ENCODE measurements around the gene HDX.
"Not testable (repeated sequence)": the region's sequence is repeated elsewhere in the genome, so short reads cannot be mapped to it uniquely, and the experiment has no call there.

HDX gene, protein sequence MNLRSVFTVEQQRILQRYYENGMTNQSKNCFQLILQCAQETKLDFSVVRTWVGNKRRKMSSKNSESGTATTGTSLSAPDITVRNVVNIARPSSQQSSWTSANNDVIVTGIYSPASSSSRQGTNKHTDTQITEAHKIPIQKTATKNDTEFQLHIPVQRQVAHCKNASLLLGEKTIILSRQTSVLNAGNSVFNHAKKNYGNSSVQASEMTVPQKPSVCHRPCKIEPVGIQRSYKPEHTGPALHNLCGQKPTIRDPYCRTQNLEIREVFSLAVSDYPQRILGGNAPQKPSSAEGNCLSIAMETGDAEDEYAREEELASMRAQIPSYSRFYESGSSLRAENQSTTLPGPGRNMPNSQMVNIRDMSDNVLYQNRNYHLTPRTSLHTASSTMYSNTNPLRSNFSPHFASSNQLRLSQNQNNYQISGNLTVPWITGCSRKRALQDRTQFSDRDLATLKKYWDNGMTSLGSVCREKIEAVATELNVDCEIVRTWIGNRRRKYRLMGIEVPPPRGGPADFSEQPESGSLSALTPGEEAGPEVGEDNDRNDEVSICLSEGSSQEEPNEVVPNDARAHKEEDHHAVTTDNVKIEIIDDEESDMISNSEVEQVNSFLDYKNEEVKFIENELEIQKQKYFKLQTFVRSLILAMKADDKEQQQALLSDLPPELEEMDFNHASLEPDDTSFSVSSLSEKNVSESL

DNA sequence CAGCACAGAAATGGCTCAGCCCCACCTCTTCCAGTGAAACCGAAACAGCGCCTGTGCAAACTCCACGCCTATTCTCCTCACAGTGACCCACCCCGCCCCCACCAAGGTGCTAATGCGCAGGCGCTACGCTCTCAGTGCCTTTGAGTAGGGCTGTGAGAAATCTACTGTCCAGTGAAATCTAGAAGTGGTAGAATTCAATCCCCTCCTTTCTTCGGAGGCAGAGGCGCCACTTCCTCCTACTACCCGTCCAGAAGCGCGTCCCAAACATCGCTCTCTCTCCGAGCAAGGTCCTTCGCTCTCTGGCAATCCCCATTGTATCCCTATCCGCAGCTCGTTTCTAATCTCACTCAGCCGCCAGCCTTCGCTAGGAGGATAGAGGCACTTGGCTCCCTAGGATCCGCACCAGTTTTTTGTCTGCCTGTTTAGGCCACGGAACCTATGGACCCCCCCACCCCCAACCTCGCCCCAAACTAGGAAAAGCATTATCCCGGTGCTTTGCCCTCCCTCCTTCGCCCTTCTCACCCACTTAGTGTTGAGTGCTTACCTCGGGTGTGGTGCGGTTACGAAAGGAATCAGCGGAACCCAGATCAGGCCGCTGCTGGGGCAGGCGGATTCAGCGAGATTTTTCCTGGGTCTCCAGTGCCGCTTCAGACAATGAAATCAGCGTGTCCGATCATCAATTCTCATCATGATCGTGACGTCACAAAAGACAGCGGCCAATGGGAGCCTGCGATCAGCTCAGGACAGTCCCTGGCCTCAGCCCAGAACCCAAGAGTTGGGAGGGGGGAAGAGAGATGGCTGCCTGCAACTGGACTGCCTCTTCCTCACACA, at the start of gene HDX:
TSS of gene HDX (minus strand) at position 656 of the 831 bp plus-strand sequence. CDS start 27,056 bp downstream, outside the sequence.
- FAIRE-seq, result no peak

DNA sequence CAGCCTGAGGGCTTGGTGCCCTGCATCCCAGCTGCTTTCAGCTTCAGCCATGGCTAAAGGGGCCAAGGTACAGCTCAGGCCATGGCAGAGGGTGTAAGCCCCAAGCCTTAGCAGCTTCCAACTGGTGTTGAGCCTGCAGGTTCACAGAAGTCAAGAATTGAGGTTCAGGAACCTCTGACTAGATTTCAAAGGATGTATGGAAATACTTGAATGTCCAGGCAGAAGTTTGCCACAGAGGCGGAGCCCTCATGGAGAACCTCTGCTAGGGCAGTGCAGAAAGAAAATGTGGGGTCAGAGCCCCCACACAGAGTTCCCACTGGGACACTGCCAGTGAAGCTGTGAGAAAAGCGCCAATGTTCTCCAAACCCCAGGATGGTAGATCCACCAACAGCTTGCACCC, 39.1 kb upstream of the HDX start:
- FAIRE-seq, result not testable (repeated sequence)

DNA sequence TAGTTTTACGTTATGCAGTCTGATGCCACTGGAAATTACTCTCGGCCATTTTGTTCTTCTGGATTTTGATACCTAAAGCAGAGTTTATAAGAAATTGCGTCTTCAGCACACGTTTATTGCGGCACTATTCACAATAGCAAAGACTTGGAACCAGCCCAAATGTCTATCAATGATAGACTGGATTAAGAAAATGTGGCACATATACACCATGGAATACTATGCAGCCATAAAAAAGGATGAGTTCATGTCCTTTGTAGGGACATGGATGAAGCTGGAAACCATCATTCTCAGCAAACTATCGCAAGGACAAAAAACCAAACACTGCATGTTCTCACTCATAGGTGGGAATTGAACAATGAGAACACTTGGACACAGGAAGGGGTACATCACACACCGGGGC, 35.4 kb upstream of the HDX start:
- not testable (repeated sequence) for FAIRE-seq

DNA sequence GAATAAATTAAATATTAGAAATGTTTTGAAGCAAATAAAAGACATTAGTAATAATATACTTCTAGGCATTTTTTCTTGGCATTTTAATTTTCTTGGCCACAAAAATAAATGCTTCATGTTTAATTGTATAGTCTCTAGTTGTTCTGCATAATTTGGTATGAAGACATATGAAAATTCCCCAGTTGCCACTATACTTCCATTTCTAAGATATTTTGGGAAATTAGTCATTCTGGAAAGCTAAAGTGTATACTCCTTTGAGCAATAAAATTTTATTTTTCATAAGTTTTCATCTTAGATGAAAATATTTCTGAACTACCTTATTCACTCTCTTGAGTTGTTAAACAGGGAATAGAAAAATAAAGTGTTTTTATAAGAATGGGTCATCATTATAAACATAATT, 13.8 kb downstream of the HDX start:
- no peak for FAIRE-seq

DNA sequence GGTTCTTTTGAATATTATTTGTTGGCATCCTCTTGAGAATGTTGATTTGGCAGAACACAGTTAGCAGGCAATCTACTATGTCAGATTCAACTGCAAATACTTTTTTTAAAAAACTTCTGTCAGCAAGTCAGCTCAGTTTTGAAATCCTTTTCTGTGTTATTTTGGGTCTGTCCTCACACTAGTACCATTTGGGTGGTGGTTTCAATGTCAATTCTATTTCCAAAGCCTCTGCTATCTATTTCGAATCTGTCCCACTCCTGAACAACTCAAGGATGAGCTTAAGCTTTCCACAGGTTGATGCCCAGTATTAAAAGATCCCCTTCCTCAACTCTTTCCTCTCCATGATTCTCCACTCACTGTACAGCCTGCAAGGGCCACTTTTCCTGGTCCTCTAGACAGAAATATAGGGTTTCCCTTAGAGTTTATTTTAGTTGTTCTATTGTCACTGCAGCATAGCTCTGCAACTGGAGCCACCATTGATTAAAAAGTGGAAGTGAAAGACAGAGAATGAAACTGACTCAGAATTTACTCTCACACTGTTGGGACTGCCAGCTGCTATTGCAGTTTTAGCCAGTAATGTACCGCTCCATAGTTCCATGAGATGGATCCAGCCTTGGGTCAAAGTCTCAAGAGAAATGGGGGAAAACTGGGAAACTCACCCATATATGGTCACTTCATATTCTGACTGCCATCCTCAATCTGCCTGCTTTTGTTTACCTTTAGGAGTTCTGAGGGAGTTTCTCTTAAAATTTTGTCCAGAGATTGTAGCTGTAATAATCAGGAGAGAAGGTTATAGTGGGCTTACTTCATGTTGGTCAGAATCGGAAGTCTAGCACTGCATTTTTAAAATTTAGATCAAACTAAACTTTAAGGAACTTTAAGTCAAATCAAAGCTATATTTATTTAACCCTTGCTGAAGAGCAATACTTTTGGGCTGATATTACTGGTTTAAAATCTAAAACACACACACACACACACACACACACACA, 14.6 kb downstream of the HDX start:
- no peak for FAIRE-seq

DNA sequence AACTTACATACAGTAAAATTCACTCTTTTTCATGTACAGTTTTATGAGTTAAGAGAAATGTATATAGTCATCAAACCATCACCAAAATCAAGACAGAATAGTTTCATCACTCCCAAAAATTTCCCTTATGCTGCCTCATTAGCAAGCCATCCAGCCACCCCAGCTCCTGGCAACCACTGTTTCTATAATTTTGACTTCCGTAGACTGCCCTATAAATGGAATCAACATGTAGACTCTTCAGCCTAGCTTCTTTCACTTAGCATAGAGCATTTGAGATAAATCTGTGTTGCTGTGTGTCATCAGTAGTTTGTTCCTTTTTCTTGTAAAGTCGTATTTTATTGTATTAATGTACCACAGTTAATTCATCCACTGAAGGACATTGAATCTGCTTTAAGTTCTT, 23.2 kb downstream of the HDX start:
- FAIRE-seq, result no peak

DNA sequence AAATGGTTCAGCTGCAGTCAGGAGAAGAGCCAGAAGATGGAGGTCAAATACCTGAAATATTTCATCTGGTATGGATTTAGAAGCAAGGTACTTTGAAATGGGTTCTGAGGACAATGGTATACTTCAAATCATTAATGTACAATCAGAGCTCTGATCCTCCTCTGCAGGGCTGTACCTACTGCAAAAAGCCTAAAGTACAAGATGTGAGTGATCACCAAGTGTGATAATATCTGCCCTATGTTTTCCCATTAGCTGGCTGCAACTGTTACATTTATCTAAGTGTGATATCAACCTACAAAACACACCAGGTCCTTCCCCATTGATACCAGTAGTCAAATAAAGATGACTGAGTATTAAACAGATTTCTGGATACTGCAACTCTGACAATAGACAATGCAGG, 25.1 kb downstream of the HDX start:
- no peak for FAIRE-seq

DNA sequence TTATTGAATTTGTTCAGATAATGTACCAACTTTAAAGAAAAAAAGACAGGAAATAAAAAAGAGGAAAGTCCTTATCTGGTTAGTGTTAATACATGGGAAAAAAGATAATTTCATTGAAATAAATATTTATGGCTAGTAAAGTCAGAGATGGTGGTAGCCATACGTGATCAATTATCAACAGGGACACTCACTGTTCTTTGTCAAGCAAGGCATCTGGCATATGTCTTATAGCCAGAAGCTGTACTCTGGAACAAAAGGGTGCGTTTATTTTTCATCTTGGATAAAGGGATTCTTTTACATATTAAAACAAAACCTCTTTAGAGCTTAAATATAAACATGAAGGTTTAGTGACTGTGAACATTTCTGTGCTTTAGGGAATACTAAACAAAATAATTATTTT, 26.7 kb downstream of the HDX start:
- no peak for FAIRE-seq

DNA sequence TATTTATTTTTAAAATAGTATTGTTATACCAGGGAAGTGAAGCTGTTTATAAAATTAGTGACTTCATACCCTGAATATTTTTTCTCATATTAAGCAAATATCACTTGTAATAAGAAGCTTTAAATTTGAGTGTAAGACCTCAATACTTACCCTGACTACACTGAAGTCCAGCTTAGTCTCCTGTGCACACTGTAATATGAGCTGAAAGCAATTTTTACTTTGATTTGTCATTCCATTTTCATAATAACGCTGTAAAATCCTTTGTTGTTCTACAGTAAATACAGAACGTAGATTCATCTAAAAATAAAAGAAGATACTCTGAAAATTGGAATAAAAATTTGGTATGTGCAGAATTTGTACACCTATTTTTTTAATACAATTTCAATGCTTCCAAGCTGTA, 27.2 kb downstream of the HDX start:
- no peak for FAIRE-seq

DNA sequence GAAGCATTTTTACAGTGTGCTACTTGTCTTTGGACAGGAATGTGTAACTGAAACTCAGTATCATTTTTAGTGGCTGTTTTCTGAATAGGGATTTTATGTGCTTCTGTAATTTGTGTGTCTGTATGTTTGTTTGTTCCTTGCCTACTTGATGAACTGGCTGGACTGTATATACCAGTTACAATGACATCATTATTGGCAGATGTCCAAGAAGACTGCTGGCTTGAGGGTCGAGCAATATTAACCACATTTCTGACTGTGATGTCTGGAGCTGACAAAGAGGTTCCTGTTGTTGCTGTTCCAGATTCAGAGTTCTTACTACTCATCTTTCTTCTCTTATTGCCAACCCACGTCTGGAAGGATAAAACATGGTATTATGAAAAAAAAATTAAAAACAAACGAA, 33.0 kb downstream of the HDX start:
- FAIRE-seq, result no peak

DNA sequence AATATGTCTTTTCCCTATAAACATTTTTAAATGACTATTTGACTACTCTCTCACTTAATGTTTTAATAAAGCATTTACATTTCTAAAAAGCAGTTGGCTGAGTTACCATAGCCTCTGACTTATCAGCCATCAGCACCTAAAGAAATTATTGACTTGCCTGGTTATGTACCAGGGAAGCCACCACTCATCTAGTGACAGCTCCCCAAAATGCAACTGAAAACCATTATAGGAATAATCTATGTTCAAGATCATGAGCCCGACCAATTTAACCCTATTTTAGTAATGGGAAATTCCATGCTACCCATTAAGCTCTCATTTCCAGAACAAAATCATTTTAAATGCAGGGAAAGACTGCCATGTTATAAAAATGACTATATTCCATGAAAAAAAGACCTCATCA, 34.4 kb downstream of the HDX start:
- no peak for FAIRE-seq

DNA sequence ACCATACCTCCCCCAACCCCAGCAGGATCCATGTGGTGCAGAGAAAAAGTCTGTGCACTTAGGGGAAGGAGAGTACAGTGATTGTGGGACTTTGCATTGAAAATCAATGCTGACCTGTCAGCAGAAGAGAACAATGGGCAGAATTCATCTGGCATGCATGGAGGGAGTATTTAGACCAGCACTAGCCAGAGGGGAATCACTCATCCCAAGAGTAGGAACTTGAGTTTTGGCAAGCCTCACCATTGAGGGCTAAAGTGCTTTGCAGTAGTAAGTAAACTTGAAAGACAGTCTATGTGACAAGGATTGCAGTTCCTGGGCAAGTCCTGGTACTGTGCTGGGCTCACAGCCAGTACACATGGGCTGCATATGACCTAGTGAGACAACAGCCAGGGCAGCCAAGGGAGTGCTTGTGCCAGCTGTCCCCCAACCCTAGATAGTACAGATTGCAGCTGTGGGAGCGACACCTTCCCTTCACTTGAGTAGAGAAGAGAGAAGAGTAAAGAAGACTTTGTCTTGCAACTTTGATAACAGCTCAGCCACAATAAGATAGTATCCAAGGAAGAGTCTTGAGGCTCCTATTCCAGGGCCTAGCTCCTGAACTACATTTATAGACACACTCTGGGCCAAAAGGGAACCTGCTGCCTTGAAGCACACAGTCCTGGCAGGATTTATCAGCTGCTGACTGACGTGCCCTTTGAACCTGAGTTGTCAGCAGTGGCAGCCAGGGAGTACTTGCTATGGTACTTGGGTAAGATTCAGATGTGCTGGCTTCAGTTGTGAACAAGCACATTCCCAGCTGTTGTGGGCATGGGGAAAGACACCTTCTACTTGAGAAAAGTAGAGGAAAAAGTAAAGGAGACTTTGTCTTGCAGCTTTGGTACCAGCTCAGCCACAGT, 48.7 kb downstream of the HDX start:
- no peak for FAIRE-seq

DNA sequence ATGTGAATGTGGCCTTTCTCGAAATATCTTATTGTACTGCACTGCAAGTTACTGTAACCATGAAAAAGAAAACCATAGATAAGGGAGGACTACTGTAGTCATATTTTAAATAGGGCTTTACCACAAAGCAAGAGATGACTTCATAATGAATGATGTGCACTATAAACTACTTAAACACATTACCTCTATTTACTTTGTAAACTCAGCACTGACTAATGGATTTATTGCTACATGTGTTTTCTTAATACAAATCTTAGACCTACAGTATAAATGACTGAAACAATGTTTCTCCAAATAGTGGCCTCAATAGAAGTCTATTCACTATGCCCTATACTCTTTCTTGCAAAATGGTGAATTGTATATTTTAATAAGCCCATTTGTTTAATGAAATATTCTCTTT, 61.1 kb downstream of the HDX start:
- peak; percentile 83 for FAIRE-seq

DNA sequence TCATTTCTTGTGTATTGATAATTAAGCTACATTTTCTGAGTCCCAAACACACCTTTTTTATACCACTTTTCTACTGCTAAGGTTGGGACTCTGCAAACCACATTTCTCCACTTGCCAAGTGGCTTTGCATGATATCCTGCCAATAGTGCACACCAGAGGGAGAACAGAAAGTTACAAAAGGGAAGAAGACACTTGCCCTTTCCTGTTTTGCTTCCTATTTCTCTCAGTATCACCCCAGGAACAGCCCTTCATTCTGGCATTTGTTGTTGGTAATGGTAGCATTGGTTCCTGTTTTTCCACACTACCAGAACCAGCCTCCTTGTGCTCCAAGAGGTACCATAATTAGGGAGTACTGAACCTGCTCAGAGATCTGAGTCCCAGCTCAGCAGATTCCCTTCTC, 87.1 kb downstream of the HDX start:
- no peak for FAIRE-seq

DNA sequence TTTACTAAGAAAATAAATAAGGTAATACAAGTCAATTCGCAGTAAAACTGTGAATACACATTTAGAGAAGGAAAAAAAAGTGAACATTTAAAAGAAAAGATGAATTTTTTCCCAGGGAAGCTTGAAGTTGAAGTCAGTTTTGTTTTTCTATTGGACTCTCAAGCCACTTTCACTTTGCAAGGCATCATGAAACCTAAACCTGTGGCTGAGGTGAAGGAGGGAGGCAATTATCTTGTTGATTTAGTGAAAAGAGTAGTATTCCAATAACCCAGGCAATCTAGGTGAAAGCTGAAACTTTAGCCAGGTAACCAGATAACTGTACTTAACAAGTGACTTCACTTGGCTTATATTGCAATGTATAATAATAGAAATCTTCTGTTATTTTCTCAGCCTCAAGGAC, 138.6 kb downstream of the HDX start:
- no peak for FAIRE-seq

DNA sequence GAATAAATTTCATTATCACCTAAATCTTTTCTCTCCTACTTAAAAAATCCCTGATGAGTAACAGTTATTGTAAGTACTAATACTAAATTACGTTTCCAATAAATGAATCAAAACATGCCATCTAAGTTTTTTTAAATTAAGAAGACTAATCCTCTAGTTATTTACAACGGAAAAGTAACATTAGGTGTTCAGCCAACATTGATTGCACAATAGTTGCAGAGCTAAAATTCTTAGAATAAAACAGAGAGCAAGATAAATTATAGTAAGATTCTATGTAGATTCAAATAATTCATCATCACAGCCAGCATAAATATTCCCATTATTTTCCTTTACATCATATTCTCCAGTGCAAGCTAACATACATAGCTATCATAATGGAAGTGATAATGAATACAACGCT, 139.2 kb downstream of the HDX start:
- peak; percentile 91 for FAIRE-seq

DNA sequence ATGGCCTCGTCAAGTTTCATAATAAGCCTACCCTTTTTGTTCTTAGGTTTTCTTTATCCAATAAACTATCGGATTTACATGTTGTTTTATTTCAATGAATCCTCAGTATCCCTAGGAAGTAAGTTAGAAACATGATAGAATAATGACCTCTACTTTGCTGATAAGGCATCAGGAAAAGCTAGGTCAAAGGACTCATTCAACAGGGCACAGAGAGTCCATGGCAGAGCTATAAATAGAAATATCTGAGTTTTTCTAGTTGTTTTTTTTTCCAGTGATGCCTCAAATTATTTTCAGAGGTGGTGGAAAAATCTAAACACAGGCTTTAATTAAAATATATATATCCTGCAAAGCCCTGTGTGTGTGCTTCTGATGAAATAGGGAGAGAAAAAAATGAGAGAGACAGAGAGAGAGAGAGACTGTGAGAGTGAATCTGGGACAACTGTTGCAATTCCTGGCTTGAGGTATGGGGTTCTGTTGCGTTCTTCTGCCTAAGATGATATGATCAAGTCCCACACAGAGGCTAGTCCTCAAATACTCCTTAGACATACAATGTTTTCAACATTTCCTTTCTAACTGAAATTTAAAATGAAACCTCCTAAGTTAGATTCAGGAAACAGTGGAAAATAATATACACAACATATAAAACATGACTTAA, 139.9 kb downstream of the HDX start:
- FAIRE-seq, result no peak

DNA sequence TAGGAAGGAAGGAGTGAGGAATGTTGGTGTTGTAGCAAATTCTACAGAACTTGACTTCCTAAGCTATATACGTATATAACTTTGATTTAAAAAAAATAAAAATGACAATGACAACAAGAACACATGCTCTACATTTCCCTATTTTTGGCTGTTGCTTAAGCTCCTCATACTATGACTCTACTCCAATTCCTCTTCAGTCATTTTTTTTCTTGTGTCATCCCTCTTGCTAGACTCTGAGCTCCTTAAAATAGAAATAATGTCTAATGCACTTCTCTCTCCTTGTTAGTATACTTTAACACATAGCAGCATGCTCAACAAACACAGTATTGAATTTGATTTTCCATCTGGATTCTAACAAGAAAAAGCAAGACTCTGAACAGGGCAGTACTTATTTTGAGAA, 144.0 kb downstream of the HDX start:
- FAIRE-seq, result peak; percentile 51

DNA sequence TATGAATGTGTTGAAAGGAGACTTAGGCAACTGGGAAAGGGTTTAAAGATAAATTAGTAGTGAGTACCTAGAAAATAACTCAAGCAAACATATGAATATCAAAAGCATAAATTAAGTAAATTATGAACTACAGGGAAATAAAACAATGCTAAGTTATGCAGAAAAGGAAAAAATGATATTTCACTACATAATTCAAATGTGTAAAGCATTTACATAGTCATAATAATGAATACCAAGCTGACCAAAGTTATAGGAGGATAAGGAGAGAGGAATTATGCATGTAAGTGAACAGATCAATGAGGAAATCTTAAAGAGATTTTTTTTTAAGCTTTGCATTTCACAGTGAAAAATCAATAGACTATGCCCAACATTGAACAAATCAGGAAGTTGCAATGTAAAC, 145.0 kb downstream of the HDX start:
- peak; percentile 85 for FAIRE-seq

DNA sequence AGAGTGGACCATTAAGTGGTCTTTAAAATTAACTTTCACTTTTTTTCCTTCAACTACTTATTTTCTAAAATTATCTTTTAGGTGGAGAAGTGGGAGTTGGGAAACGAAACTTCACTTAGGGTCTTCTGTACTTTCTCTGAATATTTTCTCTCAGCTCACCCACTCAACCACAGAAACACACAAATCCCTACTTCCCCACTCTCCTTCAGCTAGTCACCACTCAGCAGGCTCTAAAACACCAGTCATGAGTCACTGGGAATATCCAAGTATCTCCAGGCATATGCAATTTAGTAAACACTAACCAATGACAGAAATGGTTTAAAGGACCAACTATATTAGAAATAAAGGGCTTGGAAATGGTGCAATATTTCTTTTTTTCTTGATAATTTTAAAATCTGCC, 161.3 kb downstream of the HDX start:
- no peak for FAIRE-seq
